SK-N-DZ (cell line): ENCODE results near the gene ZBTB7A.
A peak's percentile ranks its signal among the peaks of the same experiment; 100 is the strongest.

Source experiments
- DNase-seq: peaks from one replicate; pipeline ENCODE4 v3.0.0-alpha.2; 2015; ENCODE audit warnings: low spot score

Gene ZBTB7A

DNA sequence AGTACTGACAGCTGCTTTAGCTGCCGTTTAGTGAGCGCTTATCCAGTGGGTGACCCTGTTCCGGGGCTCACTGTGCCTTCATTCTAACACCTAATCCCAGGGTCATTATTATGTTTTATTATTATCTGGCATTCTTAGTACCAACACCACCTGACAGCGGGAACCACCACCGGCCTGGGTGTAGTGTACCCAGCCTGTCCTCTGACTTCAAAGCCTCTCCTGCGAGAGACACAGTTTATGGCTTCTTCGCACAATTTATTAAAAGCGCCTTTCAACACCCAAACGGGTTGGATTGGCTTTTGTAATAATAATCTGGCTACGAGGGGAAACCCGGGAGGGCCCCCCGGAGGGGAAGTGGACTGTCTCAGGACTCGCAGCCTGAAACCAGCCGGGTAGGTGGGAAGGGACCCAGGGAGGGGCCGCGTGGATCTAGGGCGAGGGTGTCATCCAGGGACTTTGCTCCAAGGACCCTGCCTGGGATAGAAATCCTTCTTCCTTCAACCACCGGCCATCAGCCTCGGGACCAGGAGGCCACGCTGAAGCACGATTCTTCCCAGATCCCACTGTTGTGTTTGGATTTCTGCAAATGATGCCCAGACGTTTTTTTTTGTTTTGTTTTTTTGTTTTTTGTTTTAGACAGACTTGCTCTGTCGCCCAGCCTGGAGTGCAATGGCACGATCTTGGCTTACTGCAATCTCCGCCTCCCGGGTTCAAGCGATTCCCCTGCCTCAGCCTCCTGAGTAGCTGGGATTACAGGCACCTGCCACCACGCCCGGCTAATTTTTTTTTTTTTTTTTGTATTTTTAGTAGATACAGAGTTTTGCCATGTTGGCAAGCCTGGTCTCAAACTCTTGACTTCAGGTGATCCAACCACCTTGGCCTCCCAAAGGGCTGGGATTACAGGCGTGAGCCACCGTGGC, 1.6 kb upstream of the ZBTB7A start:
- no peak for DNase-seq

DNA sequence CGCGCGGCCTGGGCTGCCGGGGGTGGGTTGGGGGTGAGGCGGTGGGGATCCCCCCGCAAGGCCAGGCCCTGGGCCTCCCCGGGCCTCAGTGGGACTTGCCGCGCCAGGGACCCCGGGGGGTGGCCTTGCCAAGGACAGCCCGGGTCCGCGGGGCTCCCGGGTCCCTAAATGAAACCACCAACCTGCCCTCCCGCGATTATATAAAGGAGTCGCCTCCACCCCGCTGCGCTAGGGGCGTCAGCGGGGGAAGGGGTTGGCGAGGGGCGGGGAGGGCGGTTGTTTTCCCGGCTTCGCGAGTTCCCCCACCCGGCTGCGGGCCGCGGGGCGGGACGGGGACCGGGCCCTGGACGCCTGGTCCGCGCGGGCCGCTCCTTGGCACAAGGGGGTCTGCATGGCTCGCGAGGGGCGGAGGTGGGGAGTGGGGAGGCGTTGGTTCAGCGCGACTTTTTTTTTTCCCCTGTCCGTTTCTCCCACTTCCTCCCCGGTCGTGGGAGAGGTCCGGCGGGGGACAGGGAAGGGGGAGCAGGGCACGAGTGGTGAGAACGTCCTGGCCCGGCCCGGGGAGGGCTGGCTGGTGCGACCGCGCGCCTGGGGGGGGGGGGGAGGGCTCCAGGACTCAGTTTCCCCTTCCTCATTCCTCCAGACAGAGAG, 822 bp upstream of the ZBTB7A start:
- DNase-seq: no peak

DNA sequence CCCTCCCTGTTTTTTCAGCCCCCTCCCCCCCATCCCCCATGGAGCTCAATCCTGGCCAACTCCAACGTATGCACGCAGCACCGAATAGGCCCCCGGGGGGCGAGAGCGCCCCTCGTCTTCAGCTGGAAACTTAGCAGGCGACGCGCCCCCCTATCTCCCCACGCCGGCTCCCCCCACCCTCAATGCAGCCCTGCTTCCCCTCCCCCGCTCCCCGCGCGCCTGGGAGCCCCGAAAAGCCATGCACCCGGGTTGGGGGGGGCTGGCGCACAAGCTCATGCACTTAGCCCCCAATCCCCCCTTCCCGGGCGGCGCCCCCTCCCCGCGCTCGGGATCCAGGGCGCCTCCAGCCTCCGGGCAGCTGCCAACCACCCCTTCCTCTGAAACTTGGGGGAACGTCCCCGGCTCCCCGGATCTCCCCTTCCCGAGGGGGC, 508 bp downstream of the ZBTB7A start:
- no peak for DNase-seq

DNA sequence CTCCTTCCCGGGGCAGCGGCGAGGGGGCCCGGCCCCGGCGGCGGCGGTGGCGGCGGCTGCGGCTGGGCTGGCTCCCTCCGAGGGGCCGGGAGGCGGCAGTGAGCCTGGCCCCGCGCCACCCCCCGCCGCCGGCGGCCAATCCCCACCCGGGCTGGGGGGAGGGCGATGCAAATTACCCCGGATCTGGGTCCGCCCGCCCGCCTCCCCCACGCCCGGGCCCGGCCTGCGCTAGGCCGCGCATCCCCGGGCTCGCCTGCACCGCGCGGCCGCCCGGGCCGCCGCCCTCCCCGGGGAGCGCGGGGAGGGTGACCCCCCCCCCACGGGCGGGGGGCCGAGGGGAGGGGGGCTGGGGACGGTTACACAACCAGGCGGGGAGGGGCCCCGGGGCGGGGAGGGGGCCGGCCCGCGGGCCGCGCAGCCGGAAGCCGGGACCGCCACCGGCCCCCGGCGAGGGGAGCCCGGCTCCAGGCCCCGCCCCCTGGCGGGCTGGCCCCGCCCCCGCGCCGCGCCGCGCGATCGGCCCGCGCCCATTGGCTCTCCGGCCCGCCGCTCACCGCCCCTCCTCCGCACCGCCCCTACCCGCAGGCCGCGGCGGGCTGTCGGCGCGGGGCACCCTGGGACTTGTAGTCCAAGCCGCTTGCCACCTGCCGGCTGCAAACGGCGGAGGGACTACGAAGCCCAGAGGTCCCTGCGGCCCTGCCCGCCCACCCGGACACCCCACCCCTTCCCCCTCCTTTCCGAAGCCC, 1.1 kb downstream of the ZBTB7A start:
- DNase-seq: peak; percentile 95

DNA sequence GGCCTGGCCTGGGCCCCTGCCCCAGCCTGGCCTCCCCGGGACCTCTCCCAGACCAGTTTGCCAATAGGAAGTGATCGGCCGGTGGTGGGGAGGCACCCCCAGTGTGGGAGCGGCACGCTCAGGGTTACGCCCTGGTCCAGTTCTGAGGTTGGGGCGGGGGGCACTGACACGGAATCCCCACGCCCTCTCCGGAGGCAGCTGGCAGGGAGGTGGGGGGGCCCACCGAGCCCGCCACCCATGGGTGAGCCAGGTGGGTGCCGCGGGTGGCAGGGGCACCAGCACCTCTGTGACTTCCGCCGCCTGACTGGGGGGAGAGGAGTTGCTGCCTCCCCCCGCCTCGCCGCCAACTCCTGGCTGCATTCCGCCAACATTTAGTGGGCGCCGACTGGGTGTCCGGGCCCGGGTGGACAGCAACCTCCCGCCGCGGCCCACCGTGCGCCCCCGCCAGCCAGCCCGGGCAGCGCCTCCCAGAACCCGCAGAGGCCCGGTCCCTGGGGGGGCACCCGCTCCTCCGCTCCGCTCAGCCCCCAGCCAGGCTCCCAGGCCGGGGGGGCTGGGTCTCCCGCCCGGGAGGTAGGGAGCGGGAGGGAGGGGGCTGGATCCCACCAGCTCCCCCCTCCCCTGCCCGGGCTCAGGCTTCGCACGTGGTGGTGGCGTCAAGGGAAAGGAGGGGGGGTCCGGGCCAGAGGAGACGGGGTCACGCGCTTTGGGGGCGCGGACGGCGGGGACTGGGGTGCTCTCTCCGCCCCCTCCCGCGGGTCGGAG, 2.0 kb downstream of the ZBTB7A start:
- no peak for DNase-seq

DNA sequence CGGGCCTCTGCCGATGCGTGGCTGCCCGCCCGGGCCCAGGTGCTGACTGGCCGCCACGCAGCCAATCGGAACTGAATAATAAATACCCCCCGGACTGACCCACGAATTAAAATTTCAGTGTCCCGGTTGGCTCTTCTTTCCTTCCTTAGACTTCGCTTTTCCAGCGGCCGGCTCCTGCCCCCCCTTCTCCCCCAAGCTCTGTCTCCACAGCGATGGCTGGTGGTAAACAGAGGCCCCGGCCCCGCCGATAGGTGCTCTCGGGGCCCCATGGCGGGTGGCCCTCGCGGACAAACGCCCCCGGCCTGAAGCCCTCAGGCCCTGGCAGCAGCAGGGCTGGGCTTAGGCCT, 2.6 kb downstream of the ZBTB7A start:
- DNase-seq: no peak

DNA sequence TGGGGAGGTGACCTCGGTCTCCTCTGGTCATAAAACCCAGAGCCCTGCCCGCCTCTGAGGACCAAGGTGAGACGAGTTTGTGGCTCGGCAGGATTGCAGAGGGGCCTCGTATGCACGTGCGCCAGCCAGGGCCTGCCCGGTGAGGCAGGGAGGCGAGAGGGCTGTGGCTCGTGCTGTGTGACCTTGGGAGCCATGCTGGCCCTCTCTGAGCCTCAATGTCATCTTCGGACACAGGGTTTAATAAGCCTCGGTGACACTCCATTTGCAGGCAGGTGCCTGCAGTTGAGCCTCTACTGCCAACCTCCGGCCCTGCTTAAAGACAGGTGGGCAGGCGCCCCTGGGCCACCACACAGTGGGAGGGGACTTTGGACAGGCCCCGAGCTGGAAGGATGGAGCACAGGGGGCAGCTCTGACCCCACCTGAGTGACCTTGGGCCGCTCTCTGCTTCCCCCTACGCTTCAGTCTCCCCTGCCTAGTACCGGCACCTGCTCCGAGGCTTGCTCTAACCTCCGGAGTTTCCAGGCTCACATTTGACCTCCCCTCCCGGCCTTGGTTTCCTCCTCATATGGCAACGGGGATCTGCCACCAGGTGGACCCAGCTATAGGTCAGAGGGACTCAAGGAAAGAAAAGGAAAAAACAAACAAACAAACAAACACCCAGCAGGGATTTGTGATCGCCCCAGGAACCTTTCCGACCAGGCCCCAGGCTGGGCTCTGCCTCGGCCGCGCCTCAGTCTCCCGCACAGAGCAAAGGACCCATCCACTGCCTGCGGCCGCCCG, 3.1 kb downstream of the ZBTB7A start:
- no peak for DNase-seq

DNA sequence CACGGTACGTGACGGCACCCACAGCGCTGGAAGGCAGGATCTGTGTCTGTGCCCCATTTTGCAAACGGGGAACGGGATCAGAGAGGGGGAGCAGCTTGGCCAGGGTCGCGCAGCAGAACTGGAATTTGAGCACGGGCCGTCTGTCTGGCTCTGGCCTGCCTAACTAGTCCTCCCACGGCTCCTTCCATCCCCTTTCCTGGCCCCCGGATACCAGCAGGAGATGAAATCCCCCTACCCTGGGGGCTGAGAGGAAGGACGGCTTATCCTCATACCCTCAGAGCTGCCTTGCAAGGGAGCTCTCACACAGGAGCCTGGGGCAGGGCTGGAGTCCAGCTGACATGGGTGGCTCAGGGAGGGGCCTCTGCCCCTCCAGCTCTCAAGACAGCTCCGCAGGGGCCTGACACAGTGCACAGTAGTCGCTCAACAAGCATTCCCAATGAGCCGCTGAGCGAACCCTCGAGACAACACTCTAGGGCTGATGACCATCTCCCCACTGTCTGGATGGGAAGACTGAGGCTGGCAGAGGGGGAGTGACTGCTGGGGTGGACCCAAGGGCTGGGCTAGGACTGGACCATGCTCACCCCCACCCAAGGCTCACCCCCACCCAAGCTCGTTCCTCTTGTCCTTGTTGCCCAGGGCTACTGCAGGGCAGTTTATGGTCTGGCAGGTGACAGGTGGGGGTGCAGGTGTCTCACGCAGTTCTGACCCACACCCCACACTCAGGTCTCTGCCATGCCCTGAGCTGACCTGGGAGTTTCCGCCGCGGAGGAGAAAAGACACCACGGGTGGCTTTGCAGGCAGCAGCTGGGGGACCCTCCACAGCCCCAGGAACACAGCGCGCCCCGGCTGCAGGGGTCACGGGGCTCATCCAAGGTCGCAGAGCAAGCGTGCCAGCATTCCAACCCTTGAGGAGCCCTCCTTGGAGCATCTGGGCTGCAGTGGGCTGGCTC, 4.0 kb downstream of the ZBTB7A start:
- no peak for DNase-seq

DNA sequence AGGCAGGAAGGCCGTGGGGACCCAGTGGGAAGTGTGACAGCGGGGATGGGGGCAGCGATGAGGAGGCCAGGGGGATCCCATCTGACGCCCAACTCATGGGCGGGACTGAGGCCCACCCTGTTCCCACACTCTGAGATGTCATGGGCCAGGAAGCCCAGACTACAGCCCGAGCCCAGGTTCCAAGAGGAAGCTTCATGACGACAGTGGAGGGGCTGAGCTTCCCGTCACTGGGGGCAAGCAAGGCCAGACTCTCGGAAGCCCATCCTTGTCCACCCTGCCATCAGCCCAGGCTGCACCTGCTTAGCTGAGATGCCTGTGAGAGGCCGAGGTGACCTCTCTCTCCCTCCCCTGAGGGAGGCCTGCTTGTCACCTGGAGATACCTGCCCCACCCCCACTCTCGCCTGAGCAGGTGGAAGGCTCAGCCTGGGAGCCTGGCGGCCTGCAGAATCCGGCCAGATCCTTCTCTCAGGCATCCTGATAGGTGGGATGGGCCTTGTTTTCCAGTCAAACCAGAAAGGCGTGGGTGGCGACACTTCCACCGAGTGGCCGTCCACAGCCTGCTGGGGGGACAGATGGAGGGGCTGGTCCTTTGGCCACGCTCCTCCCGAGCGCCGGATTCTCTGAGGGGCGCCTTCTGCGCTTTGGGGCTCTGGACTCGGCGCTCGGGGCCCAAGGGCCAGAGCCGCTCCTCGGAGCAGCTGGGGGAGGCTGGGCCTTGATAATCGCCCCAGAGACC, 4.8 kb downstream of the ZBTB7A start:
- no peak for DNase-seq

DNA sequence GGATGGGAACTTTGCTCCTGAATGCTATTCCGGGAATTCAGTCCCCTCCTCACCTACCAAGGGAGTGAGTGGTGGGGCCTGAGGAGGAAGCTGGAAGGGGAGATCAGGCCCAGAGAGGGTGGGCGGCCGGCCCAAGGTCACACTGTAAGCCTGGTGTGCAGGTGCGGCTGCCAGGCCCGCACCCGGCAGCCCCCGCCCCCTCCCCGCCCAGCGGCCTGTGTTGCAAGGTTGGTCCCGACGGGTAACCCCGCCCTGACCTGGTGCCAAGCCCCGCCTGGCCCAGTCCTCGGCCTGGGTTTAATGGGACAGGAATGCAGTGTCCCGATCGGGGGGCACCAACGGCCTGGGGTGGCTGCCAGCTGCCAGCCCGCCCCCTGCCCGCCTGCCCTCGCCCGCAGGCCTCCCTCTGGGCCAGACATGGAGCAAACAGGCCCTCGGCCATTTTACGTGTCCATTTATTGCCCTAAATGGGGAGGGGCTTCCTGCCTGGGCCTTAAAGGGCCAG, 5.5 kb downstream of the ZBTB7A start:
- DNase-seq: no peak

DNA sequence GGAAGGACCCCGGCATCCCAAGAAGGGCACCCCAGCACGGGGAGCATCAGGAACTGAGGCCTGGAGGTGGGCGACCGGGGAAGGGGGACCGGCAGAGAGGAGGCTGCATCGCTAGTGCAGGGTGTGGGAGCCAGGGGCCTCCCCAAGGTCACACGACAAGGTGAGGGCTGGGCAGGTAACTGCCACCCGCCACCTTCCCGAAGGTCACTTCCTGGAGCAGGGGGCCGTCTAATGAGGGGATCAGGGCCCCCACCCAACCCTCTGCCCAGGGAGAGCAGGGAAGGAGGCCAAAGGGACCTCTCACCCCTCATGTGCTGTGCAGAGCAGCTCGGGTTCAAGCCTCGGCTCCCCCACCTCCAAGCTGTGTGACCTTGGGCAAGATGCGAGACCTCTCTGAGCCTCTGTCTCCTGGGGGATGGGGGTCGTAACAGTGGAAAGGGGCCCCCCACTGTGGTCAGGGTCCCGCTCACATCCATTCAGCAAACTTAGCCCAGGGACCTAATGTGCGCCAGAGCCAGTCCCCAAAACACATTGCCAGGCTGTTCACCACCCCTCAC, 6.0 kb downstream of the ZBTB7A start:
- no peak for DNase-seq

DNA sequence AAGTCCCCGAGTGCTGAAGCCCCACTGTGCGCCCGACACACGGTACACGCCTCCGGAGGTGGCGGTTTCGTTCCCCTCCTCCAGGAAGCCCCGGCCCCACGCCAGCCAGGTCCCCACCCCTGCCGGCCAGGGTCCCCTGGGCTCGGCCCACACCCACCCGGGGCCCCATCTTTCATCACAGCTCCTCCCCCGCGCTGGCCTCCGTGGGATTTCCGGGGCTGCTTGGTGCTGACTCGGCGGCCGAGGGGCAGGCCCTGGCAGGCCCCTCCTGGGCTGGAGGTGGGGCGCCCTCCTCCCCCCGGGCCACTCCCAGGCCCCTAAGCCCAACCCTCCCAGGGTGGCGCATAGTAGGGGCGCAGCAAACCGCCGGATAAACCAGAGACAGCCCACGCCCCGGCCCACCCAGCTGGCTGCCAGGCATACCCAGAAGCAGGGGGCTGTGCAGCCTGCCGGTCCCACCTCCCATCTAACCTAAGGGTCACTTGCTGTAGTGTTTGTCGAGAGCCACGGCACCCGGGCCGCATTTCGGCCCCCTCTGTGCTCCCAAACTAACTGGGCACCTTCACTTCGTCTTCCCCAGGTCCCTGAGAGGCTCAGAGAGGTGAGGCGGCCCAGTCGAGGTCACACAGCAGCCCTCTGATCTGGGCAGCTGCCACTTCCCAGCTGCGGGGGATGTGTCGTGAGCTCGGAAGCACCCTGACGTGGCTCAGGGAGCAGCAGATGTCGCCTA, 6.6 kb downstream of the ZBTB7A start:
- DNase-seq: no peak

DNA sequence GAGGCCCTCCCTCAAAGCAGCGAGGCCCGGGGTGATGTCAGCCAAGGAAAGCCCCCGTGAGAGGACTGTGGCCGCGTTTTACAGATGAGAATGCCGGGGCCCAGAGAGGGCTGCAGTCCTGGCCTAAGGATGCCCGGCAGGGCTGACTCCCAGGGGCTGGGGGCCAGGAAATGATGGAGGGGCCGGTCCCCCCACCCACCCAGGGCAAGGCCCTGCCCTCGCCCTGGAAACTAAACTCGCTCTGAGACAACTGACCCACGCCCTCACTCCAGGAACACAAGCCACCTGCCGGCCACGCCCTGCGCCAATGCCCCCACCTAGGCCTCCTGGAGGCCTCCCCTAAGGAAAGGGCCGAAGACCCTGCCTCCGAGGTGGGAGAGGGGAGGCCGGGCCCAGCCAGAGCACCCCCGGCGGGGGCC, 7.2 kb downstream of the ZBTB7A start:
- no peak for DNase-seq

DNA sequence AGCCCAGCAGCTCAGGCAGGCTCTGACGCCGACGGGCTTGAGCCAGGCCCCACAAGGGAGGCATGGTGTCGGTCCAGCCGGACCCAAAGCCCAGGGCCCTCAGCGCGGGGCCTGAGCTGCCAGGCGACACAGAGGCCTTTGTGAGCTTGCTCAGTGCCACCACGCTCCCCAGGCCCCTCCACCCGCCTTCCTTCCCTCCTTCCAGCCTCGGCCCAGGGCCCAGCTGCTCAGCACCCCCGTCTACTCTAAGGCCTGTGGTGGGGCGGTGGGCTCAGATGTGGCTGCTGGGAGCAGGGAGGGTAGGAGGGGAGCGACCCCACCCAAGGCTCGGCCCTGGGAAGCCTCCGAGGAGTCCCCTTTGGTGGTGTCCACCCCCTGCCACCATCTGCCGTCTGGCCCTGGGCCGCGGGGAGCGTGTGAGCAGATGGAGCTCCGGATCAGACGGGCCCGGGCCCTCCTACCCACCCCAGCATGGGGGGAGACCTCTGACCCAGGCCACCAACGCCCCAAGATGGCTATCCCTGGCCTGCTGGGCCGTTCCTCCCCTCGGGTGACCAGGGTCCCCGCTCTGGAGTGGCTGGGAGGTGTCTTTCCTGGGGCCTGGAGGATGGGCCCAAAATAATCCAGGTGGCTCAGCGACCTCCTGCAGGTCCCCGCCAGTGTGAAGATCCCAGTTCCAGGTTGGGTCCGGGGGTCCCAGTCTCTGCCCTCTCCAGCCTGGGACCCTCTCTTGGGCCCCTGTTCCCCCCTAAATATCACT, 7.8 kb downstream of the ZBTB7A start:
- DNase-seq: no peak

DNA sequence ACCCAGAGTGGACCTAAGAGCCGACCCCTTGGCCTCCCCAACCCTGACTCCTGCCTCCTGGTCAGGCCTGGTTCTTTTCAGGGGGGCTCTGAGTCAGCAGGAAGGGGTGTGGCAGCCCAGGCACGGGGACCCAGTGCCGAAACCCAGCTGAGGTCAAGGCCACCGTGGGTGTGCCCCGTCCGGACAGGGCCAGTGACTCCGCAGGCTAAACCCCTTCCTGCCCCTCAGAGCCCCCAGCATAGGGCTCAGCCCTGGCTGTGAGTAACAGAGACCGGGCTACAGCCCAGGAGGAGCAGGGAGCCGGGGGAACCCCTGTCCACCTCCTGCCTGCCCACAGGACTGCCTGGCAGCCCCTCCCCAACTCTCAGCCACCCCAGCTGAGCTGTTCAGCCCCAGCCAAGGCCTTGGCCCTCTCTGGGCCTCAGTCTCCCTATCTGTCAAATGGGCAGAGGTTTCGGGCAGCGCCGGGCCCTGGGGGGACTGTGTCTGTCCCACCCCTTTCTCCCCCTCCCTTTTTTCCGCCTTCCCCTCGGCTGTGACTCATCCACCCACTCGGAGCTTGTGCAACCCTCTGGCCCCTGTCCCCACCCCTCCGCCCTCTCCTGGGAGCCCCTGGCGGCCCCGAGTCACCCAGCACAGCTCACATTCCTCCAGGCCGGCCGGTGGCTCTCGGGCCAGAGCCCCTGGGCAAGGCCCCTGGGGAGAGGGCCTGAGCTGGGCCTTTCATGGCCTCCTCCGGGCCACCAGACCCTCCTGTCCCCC, 8.6 kb downstream of the ZBTB7A start:
- DNase-seq: no peak

DNA sequence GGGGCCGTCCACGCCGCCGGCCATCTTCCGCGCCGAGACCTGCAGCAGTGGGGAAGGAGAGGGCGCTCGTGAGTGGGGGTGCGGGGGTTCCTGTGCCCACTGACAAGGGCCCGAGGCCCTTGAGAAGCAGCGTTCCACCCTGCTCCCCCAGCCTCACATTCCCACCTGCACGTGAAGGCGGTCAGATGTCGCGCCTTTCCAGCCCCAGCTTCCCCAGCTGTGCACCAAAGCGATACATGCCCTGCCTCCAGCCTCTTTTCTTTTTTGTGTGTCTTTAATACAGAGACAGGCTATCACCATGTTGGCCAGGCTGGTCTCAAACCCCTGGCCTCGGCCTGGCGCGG, 11.5 kb downstream of the ZBTB7A start:
- DNase-seq: no peak
